Stimulated activated CD8-positive, alpha-beta memory T cell treated with anti-CD3 and anti-CD28 coated beads, Interleukin-7, amount 100 ng/mL, for 1 hour (primary cell): ENCODE results near the gene LMBRD2.
"Not testable (repeated sequence)": the region's sequence is repeated elsewhere in the genome, so short reads cannot be mapped to it uniquely, and the experiment has no call there.

ENCODE experiments used
- DNase-seq, 2 donors: peaks; one replicate each; pipeline ENCODE4 v3.0.0-alpha.2; 2020; ENCODE audit warnings: low read depth in 2 of 2

Gene LMBRD2

DNA sequence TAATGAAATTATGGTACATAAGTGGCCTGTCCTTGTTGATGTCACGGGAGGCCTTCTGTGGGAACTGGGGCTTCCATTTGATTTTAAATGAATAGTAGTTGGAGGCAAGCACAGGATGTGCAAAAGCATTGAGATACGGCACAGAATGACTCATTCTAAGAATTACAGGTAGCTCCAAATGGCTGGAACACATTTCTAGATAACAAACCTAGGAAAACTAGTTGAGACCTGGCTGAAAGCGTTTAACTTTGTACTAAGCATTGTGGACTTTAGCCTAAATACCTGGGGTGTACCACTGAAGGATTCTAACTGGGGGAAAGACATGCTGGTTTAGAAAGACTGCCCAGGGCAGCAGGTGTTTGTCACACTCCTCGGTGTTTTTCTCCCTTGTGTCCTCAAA is 9.7 kb upstream of the LMBRD2 start:
- DNase-seq, result no peak

DNA sequence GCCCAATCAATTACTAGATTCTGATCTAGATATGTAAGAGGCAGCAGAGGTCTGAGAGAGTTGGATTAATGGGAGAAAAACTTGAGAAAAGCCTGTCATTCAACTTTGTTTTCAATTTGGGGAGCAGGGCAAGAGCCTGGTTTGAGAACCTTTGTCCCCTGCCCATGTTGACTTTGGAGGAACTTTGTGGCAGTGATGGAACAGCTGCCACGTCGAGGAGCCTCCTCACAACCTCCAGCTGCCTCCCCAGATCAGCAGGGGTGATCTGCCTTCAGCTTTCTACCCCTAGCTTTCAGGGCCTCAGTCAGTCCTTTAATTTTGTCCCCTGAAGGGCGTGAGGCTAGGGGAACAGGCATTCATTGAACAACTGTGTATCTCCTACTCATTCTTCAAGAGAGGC is 8.9 kb upstream of the LMBRD2 start:
- no peak for DNase-seq

DNA sequence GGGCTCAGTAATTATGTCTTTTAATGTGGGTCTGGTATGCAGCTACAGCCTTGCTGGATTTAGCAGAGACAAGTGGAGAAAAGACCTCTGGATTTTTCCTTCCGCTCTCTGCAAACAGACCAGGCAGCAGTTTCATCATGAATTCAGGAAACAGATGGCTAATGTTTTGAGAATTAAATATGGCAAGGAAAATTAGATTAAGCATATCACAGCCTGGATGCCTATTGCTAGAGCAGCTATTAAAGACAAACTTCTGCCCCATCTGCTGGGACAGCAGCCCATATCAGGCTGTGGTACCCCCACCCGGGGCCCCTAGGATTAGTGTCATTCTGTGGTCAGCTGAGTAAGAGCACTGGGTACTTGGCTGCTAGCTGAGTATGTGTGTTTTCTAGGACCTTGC is 6.5 kb upstream of the LMBRD2 start:
- no peak for DNase-seq

DNA sequence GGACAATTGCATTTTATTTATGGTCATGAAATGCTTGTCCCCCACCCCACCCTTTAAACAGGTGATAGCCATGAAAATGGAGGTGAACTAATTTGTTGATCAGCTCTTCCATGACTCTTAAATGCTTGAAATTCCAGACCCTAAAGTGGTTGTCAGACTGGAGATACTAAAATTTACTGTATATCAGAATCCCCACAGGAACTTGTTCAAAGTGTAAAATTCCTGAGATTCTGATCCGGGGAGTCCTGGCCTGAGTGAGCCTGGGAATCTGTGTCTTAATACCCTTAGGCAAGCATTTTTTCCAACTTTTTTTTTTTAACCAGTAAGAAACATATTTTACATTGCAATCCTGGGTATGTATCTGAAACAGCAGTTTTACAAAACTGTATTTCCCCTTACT is 4.9 kb upstream of the LMBRD2 start:
- no peak for DNase-seq

DNA sequence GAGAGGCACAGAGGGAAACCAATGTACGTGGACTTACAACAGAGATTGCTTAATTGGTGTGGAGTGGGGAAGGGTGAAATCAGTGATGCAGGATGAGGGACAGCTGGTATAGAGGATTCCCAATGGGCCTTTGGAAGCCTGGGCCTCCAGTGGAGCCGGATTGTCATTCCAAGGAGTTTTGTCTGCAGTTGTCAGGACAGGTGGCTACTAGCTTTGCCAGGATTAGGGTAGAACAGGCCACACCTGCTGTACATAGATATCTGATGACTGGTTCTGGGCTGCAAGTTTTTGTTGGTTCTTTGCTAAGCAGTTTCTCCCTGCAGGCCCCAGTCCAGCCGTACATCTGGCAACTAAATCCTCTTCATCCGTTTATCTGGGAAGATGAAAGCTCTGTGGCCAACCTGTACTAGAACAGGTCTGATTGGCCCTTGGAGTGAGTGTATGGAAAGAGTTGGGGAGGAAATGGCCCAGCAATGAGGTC is 4.5 kb upstream of the LMBRD2 start:
- DNase-seq, result no peak

DNA sequence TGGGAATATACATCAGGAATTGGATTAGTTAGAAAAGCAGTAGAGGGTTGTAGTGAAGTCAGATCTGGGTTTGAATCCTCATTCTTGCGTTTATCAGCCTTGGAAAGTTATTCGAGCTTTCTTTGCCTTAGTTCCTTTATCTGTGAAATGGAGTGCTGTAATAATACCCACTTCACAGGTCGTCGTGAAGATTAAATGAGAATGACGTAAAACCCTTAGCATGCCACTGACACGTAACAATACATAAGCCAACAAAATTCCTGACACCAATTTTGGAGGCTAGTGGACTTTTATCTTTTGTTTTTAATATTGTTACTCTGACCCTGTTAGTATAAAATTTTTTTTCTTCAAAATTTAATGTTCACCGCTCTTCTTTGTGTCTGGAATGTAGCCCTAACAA is 3.6 kb upstream of the LMBRD2 start:
- no peak for DNase-seq

DNA sequence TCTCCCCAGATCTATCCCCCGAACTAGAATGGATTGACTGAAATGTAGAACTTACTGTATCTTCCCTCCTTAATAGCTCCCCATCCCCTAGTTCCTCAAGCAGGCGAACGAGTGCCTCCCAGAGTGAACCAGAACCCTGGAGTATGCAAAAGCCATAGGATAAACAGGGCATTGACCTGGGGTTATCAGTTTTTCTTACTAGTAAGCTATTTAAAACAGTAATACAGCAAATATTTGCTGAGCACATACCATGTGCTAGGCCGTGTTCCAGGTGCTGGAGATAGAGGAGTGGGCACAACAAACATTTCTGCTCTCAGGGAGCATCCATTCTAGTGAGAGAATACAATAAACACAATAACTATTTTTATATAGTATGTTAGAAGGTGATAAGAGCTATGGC is 2.0 kb upstream of the LMBRD2 start:
- DNase-seq, result no peak

DNA sequence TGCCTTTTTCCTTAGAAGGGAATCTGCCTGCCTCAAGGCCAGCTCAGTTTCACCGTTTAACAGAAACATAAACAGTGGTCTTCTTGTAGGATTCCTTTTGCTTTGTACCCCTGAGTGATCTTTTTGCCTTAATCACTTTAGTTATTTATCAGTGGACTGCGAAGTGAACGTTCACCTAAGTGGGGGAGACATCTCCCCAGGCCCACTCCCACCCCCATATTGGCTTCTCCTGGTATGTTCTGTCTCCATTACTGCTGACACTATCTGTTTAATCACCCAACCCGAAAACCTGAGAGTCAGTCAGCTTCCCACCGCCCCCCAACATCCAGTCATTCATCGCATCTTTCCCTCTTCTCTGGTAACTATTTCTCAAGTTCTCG is 1.6 kb upstream of the LMBRD2 start:
- DNase-seq, result no peak

DNA sequence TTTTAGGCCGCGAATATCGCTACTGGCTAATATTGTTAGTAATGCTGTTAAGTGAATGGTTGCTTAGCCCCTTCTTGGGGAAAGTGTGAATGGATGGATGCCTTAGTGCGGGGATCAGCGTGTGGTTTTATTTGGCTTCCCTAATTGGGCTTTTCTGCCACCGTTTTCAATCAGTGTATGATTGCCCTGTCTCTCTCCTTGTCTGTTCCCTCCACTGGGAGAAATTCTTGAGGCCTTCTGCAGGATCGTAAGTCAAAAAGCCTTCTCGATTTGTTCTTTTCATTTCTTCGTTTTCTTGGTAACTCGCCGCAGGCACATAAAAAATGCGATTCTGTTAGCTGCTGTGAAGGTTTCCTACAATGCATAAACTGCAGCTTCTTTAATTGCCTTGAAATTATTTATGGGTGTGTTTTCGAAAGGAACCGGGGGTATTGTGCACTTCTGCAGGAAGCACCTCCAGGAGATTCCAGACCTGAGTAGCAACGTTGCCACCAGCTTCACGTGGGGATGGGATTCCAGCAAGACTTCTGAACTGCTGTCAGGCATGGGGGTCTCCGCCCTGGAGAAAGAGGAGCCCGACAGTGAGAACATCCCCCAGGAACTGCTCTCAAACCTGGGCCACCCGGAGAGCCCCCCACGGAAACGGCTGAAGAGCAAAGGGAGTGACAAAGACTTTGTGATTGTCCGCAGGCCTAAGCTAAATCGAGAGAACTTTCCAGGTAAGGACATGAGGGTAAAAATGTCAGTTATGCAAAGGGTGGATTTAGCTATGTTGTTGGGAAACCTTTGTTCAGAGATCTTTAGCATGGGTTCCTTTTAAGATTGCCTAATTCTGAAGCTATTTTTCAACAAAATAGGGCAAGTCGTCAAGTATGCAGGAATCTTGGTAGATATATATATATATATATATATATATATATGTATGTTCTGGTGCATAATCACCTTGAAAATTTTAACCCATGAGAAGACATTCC is 924 bp upstream of the LMBRD2 start:
- no peak for DNase-seq

DNA sequence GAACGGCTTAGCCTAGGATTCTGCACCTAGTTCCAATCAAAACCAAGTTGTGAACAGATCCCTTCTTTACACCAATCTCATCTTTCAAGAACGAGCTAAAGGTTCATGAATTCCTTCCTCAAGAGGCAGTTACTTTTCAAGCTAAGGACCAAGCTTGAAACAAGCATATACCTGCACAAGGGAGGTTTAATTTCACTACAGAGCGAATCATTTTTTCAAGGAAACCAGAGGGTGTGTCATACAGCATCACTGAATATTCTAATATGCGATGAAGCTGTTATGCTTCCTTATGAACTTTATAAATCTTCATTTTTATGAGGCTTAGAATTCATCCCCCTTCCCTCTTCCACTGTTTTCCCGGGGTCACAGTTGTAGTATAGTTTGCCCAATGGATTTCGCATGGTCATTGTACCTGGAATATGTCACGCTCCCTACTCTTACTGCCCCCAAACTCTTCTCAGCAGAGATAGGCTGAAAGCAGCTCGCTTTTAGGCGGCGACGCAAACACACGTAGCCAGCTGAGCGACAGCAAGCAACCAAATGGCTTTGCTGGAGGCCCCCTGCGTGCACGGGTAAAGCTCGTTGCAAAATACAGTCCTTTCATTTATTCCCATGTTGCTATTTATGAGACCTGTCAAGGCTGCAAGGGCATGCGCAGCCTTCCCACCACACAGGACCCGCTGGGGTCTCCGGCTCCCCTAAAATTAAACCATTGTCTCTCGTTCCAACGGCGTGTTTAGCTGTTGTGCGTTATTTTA is 832 bp downstream of the LMBRD2 start:
- DNase-seq, result peak in 1 of 2 donors; percentile 12

DNA sequence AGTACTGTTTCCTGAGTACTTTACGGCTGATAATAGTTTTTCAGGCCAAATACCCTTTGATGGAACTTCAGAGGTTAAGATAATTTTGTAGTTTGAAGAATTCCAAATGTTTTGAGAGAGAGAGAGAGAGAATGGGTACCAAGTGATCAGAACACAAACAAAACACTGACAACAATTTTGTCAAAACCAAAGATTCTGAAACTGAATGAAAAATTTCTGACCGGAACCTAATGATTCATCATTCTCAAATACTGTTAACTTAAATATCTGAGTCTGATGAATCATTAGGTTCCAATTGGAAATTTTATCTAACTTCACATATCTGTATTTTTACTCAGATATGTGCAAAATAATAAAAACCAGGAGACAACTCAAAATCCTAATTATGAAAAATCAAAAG is 4.0 kb downstream of the LMBRD2 start:
- no peak for DNase-seq

DNA sequence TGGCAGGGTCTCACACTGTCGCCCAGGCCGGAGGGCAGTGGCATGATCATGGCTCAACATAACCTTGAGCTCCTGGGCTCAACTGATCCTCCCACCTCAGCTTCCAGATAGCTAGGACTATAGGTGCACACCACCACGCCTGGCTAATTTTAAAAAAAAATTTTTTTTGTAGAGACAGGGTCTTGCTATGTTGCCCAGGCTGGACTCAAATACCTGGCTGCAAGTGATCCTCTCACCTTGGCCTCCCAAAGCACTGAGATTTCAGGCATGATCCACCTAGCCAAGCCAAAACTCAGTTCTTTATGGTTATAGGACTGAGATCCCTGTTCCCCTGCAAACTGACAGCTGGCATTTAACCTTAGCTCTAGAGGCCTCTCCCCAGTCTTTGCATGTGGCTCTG is 5.3 kb downstream of the LMBRD2 start:
- DNase-seq, result no peak

DNA sequence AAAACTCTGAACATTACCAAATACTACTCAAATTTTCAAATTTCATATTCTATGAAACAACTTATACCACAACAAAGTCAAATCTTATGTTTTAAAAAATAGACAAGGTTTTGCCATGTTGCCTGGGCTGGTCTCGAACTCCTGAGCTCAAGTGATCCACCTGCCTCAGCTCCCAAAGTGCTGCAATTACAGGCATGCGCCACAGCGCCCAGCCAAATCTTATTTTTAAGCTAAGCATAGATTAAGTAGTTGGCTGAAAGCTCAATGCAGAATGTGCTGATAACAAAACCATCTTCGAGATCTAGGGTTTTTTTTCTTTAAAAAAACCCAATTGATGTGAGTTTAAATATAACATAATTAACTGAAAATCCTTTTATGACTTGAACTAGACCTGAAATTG is 6.4 kb downstream of the LMBRD2 start:
- DNase-seq, result no peak

DNA sequence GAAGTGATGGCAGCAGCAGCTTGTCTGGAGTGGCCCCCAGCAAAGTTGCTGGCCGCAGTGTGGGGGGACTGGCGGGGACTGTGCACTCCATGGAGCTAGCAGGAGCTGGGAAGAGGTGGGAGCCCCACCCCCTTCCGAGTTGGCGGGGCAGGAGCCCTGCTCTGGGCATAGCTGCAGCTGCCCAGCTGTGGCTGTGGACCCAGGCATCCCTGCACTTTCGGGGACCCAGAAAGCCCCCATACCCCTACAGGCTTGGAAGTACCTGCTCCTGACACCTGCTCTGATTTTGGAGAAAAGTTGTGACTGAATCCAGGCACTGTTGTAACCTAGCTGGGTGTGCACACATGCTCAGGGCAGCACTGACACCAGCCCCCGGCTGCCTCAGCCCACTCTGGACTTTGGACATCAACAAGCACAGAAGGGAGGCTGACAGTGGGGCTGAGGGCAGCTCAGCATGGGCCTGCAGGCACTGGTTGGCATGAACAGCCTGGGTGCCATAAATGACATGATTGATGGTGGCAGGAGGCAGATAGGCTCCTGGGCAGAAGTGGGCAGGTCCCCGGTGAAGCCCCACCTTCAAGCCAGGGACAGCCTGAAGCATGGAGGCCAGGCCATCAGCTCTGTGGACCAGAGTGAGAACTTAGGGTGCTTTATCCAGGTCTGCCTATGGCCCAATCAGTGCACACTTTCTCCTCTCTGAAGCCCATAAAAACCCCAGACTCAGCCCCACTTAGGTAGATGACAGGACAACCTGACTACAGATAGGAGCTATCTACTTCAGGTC is 12.6 kb downstream of the LMBRD2 start:
- DNase-seq, result no peak

DNA sequence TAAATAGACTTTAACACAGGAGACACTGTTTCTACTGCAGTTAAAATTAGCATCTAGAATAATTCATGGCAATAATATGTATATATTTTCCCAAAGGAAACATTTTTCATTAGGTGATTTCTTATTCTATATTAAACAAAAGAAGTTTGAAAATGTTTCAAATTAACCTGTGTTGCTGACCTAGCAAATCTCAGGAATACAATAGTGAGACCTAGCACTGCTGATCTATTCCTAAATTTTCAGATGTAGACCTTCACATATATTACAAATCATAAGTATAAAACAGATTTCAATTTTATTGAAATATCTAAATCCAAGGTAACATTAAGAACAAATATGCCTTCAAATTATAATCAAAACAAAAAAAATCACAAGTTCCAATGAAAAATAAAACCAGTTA is 15.1 kb downstream of the LMBRD2 start:
- no peak for DNase-seq

DNA sequence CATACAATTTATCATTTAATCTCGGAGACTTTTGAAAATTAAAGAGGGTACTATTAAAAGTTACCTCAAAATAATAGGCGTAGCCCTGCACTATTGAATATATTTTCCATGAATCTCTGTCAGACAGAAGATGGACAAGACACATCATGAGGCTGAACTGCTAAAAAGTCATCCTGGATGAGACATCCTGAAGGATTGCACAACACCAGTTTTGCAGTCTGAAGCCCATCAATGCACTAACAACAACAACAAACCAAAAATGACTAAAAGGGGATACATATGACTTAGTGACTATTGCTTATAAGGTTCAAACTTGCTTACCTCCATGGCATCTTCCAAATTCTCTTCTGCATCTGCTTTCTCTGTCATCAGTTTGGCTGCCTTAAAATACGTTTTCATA is 15.7 kb downstream of the LMBRD2 start:
- no peak for DNase-seq

DNA sequence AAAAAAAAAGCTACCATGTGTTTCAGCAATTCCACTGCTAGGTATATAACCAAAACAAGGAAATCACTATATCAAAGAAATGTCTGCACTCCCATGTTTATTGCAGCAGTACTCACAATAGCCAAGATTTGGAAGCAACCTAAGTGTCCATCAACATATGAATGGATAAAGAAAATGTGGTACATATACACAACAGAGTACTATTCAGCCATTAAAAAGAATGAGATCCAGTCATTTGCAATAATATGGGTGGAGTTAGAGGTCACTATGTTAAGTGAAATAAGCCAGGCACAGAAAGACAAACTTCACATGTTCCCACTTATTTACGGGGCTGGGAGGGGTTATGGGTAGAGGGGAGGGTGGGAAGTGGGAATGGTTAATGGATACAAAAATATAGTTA is 18.7 kb downstream of the LMBRD2 start:
- not testable (repeated sequence) for DNase-seq

DNA sequence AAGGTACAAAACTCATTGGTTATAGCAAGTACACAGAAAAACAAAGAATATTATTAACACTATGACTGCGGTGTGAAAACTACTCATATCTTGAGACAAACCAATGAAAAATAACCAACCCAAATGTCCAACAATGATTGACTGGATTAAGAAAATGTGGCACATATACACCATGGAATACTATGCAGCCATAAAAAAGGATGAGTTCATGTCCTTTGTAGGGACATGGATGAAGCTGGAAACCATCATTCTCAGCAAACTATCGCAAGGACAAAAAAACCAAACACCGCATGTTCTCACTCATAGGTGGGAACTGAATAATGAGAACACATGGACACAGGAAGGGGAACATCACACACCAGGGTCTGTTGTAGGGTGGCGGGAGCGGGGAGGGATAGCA is 22.0 kb downstream of the LMBRD2 start:
- DNase-seq, result not testable (repeated sequence)

DNA sequence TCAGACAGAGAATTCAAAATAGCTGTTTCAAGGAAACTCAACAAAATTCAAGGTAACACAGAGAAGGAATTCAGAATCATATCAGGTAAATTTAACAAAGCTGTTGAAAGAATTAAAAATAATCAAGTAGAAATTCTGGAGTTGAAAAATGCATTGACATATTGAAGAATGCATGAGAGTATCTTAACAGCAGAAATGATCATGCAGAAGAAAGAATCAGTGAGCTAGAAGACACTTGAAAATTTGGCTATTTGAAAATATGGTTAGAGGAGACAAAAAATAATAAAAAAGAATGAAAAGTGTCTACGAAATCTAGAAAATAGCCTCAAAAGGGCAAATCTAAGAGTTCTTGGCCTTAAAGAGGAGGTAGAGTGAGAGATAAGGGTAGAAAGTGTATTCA is 22.9 kb downstream of the LMBRD2 start:
- no peak for DNase-seq

DNA sequence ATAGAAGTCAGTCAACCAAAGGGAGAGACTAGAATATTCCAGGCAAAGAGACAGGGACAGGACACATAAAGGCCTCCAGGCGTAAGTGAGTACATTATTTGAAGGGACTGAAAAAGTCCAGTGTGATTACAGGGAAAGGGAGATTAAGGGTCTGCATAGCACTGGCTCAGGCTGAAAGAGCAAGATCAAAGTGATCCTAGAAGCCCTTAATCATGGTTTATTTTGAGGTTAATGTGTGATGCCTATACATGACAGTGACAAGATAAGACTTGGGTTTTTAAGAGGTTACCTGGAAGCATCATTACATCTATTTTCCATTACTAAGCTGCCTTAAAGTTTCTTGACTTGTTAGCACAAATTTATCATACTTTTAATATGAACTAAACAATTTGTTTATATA is 25.8 kb downstream of the LMBRD2 start:
- DNase-seq, result no peak

DNA sequence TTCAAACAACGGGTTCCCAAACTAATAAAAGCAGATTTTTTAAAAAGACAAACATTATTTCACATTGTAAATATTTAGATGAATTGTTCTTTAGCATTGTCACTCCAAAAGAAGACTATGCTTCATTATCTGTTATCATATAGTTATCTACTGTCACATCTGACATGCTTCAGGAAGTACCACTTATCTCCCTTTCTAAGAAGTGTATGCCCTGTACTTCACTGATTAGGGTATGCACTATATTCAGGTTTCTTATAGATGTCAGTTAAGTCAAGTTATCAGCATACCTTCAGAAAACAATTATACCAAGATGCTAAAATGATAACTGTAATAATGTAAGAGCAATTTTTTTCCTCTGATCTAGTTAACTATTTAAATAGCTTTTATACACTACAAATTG is 40.4 kb downstream of the LMBRD2 start:
- DNase-seq, result no peak

DNA sequence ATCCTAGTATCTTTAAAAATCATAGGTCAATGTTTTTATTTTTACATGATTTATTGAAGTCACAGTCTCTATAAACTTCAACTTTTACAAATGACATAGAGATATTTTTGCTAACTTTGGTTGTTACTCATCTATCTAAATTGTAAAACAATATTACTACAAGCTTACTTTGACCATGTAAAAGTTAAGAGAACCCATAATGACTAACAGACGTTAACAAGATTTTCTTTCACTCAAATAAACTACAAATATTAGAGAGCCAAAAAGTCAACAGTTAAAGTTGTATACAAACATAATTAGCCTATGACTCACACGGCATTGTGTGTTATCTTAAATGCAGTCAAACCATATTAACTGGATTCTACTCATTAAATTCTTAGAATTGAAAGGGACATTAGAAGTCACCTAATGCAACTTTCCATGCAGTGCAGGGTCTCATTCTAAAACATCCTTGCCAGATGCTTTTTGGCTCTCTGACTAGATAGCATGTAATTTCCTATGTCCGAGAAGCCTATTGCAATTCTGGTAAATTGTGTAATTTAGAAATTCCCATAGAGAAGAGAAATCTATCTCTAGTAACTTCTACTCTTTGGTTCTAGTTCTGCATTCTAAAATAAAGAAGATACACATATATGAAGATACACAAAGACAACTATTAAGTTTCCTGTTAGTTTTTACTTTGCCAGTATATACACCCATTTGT is 42.8 kb downstream of the LMBRD2 start:
- no peak for DNase-seq
